KOPT-K1 (cell line): ENCODE results near the gene CACNA2D1.

Experiments
- H3K27ac ChIP-seq: fragments of 200-600 bp; sonication (generic); 2 replicates; pipeline ENCODE4 v1.5.1; 2016; ENCODE audit warnings: antibody characterized with exemption, mild to moderate bottlenecking, low read depth, low read length; ENCODE audit not compliant: poor library complexity, severe bottlenecking
- H3K36me3 ChIP-seq: fragments of 200-600 bp; sonication (generic); 2 replicates; pipeline ENCODE4 v1.5.1; 2017; ENCODE audit warnings: antibody characterized with exemption, mild to moderate bottlenecking, low read length, moderate library complexity; ENCODE audit not compliant: insufficient read depth
- H3K9me3 ChIP-seq: fragments of 200-600 bp; sonication (generic); 2 replicates; pipeline ENCODE4 v1.5.1; 2017; ENCODE audit warnings: antibody characterized with exemption, low read length, mild to moderate bottlenecking; ENCODE audit not compliant: insufficient read depth, poor library complexity, severe bottlenecking

The CACNA2D1 gene

DNA sequence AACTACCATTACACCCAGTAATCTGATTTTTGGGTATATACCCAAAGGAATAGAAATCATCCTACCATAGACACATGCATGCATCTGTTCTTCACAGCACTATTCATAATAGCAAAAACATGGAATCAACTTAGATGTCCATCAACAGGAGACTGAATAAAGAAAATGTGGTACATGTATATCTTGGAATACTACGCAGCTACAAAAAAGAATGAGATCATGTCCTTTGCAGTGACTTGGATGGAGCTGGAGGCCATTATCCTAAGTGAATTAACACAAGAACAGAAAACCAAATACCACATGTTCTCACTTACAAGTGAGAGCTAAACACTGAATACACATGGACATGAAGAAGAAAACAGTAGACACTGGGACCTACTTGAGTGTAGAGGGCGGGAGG lies 254.9 kb downstream of the CACNA2D1 start:
- no peaks in the 10 kb centered on the region for H3K36me3 ChIP-seq
- no peaks in the 10 kb centered on the region for H3K9me3 ChIP-seq
- H3K27ac ChIP-seq = no peak overlapping the region

DNA sequence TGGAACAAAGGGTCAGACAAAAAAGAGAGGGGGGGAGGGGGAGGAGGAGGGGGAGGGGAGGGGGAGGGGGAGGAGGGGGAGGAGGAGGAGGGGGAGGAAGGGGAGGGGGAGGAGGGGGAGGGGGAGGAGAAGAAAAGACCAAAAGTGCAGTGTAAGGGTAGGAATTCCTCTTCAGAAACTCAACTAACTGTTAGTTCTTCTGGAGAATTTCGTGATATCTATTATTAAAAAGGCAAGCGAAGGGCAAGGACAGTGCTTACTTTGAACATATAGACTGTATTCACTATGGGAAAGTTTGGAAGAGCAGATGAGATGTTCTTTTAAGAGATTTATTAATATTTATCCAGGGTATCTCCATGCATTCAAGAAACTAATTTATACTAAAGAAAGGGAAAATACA lies 258.1 kb downstream of the CACNA2D1 start:
- Histone ChIP-seq H3K27ac (no peak overlapping the region), H3K36me3 (no peaks in the 10 kb centered on the region), H3K9me3 (no peaks in the 10 kb centered on the region)

DNA sequence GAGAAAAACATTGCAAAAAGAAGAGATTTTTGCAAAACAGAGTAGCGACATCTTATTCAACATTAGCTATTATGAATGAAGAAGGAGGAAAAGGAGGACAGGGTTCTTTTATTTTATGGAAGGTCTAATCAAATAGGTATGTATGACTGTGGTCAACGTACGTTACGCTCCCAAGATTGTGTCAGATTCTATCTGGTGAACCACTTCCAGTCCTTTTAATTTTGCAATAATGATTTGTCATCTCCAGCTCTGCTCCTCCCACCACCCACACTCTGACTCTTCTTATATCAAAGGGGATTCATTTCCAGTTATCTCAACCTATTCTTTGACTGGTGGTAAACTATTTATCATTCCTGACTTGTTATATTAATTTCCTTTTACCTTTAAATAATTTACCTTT lies 259.9 kb downstream of the CACNA2D1 start:
- H3K9me3 ChIP-seq = no peaks in the 10 kb centered on the region
- H3K27ac ChIP-seq = no peak overlapping the region

DNA sequence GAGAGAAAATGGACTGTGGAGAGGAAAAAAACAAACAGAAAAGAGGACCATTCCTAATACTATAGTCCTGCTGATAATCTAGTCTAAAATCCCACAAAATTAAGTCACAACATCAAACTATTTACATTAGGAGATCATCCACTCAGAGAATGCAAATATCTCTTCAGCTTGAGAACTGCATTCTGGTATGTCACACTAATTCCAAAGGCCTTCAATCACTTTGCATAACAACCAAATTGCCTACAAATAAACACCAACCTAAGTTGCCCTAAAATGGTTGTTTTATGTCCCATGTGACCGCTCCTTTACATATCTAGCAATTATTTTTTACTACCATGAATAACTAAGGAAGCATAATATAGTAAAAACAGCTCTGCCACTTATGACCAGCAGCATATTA lies 264.3 kb downstream of the CACNA2D1 start:
- no peaks in the 10 kb centered on the region for H3K9me3 ChIP-seq
- no peak overlapping the region for H3K27ac ChIP-seq
- no peaks in the 10 kb centered on the region for H3K36me3 ChIP-seq

More for the DNA sequence above, 259.9 kb downstream of the CACNA2D1 start:
- H3K36me3 ChIP-seq = no peaks in the 10 kb centered on the region

DNA sequence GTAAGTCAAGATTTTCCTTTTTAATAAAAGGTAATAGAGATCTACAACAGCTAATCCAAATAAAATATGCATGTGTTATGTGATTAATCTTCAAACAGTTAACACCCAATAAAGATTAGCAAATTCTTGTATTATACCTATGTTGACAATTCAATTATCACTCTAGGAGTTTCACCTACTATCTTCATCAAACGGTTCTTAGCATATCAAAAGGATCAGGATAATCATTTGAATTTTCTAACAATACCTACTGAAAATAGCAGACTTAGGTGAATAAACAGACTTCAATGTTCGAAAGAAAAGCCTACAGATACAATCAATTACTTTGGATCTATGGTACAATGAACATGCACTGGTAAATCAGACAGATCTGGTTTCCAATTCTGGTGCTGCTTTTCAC lies 268.3 kb downstream of the CACNA2D1 start:
- Histone ChIP-seq H3K9me3 (no peaks in the 10 kb centered on the region), H3K36me3 (no peaks in the 10 kb centered on the region), H3K27ac (no peak overlapping the region)

DNA sequence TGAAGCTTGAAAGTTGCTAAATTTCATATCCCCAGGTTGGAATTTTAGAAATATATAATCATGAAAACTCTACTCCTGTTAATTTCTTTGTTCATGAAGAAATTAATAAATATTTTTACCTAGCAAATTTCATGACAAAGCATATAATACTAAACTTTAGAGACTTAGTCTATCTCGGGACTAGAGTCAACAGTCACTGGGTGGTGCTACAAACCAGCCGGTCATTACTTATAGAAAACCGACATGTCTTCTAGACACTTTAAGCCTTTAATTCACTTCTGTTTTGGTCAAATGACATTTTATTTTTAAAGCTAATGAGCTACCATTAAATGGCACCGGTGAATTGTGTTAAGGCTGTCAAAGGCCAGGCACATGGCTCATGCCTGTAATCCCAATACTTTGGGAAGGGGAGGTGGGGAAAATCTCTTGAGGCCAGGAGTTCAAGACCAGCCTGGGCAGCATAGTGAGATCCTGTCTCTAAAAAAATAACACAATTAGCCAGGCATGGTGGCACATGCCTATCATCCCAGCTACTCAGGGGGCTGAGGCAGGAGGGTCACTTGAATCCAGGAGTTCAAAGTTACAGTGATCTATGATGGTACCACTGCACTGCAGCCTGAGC lies 270.1 kb downstream of the CACNA2D1 start:
- no peaks in the 10 kb centered on the region for H3K9me3 ChIP-seq
- no peak overlapping the region for H3K27ac ChIP-seq
- no peaks in the 10 kb centered on the region for H3K36me3 ChIP-seq

DNA sequence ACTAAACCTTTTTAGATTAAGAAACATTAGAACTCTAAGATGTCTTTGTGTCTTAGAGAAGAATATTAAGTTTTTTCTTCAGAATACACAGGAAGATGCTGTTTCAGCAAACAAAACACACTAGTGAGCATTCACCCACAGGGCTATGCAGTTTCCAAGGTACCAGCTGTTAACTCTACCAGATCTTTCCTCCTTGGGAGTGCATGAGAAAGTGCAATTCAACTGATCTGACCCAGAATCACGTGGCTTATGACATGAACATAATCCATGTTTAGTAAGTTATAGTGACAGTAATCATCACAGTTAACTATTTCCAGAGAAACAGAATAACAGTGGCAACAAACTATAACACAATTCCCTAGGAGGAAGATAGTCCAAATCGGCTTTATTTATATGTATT lies 270.7 kb downstream of the CACNA2D1 start:
- no peaks in the 10 kb centered on the region for H3K9me3 ChIP-seq
- no peak overlapping the region for H3K27ac ChIP-seq
- H3K36me3 ChIP-seq = no peaks in the 10 kb centered on the region

DNA sequence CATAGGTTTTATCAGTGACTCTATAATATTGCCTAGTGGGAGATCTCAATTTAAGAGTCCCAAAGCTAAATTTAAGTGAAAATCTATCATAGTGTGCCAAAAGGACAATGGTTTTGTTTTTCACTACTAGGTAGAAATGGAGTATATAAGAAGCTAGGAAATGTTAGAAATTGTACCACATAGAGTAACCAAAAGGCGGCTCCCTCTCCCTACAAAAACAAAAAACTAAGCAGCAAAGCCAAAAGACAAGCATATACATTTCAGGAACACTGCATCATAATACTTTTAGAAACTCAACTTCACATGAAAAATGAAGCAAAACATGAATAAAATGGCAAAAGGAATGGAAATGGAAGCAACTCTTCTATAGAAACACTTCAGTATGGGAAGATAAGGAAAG lies 271.6 kb downstream of the CACNA2D1 start:
- H3K36me3 ChIP-seq = no peaks in the 10 kb centered on the region
- no peaks in the 10 kb centered on the region for H3K9me3 ChIP-seq
- no peak overlapping the region for H3K27ac ChIP-seq

DNA sequence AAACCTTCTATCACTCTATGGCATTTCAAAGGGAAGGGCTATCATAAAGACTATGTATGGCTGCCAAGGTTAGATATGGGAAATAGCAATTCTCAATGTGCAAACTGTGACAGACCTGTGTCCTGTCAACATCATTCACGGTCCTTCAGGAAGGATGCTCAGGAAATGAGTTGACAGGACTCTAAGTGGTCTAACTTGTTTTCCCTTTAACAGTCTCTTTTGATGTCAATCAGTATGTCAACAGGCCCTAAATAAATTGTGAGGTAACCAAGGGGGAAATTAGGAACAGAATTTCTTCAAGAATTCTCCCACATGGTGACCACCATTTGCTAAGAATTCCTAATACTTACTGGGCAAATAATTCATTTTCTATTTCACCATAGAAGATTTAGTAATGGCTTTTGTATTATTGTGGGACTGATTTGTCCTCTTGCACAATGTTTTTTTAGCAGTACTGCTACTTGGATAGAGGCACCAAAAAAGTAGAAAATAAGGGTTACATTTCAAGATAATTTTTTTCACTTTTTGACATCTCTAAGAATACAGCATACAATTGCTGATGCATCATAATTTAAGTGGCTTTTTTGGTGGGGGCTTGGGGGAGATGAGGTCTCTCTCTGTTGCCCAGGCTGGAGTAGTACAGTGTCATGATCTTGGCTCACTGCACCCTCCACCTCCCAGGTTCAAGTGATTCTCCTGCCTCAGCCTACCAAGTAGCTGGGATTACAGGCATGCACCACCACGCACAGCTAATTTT lies 275.8 kb downstream of the CACNA2D1 start:
- Histone ChIP-seq H3K36me3 (no peaks in the 10 kb centered on the region), H3K27ac (no peak overlapping the region), H3K9me3 (no peaks in the 10 kb centered on the region)

DNA sequence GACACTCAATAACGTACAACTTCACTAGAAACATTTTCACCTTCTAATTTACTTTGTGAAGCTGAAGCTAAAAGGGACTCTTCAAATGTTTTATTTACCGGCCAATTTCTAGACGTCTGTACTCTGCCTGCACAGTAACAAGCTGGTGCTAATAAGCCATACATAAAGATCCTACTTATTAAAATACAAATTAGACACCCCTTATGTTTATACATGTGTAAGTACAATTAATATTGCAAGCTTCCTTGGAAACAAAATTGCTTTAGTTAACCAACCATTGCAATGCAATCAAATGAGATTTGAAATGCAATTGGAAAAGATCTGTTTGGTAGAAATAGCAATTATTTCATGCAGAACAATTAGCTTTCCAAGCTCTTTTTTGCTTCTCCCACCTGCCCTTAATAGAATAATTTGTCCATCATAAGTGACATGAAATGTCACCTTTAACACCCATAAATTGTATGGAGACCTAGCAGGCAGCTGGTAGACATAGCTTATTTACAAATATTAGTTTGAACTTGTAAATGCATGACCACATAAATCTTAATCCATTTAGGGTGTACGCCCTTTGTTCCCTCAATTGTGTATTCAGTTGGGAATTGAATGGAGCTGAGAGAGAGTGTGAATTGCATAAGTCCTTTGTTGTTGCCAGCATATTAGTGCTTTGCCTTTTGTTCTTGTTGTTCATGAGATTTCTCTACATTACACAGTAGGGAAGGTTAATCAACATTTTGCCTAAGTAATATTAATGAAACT lies 277.1 kb downstream of the CACNA2D1 start:
- H3K36me3 ChIP-seq = no peaks in the 10 kb centered on the region
- H3K9me3 ChIP-seq = no peaks in the 10 kb centered on the region
- no peak overlapping the region for H3K27ac ChIP-seq

DNA sequence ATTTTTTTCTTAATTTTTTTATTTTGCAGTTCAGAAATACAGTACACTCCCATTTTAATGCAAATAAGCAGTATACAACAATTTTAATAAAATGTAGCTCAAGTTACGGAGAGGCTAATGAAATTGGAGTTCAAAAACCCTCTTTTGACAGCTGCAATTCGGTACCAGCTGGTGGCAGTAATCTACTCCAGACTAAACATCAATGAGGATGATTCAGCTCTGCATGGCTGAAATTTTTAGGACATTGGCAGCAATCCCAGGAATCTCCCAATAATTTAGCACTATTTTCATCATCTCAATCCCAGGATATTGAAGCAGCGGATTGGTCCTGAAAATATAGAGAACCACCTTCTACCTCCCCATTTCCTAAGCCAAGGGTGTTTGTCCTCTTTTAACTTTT lies 278.8 kb downstream of the CACNA2D1 start:
- H3K9me3 ChIP-seq = no peaks in the 10 kb centered on the region
- H3K27ac ChIP-seq = no peak overlapping the region
- no peaks in the 10 kb centered on the region for H3K36me3 ChIP-seq

DNA sequence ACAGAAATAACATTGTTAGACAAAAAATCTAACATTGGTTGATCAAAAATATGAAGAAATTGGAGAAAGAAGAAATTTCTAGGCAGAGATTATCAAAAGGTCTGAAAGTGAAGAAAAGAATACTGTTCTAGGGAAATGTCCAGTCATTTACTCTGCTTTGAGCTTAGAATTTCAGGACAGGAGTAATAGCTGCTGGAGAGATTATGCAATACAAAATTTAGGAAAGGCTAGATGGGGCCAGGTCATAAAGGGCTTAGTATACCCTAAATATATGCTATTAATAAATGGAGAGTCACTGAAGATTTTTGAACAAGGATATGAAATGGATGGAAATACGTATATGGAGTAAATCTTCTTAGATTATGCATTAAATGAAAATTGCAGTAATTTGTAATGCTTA lies 279.2 kb downstream of the CACNA2D1 start:
- no peaks in the 10 kb centered on the region for H3K36me3 ChIP-seq
- H3K9me3 ChIP-seq = no peaks in the 10 kb centered on the region
- H3K27ac ChIP-seq = no peak overlapping the region

DNA sequence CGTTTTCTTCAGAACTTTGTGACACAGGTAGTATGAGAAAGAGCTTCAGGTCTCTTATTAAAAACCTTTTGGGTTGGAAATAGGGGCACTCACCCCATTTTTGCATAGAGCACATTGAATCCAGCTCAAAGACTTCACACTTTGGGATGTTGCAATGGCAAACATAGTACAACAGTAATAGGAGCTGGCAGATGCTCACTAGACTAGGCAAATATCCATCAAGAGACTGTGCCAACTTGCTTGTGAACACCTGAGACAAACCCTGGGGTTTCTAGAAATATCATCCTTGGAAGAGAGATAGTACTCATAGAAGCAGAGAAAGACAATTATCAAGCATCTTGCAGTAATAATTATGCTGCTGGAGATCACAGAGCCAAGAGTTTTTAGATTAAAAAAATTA lies 280.0 kb downstream of the CACNA2D1 start:
- Histone ChIP-seq H3K36me3 (no peaks in the 10 kb centered on the region), H3K9me3 (no peaks in the 10 kb centered on the region), H3K27ac (no peak overlapping the region)

DNA sequence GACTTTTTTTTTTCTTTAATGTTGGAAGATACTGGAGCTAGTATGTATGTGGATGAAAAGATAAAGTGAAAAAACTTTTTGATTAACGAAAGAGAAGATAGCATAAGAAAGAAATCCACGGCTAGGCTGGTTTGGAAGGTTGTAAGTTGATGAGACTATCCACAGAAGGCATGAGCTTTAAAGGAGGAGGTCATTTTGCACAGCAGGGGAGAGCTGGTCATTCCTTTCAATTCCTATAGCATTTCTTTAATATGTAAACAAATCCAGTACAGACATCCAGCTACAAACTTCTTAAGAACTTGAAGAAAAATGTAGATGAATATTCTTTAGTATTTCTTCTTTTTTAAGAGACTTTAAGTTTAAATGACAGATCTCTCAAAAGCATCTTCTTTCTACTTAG lies 281.3 kb downstream of the CACNA2D1 start:
- Histone ChIP-seq H3K36me3 (no peaks in the 10 kb centered on the region), H3K9me3 (no peaks in the 10 kb centered on the region), H3K27ac (no peak overlapping the region)

DNA sequence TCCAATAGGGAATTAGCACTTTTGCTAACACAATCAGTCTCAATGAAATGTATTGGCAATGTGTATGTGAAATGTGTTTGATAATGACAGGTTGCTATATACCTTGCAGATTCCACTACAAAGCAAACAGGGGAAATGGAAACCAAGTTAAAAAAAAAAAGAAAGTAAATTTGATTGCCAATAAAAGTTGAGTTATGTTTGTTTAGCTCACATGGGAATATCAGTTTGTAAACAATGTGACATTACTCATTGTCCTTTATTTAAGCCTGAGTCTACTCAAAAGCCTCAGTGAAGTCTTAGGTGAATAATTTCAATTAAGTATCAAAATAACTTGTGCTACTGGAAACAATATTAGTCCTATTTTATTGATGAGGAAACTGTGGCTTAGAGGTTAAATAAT lies 285.2 kb downstream of the CACNA2D1 start:
- Histone ChIP-seq H3K36me3 (no peaks in the 10 kb centered on the region), H3K9me3 (no peaks in the 10 kb centered on the region), H3K27ac (no peak overlapping the region)
